KMS-11 (cell line): Measurements from ENCODE around the gene ABCC4.

Experiments used
- H2AFZ ChIP-seq: fragments of 200-600 bp; sonication (generic); 2 replicates; pipeline ENCODE4 v1.6.1; 2016; ENCODE audit warnings: antibody characterized with exemption, mixed run types, low read depth
- H3K27ac ChIP-seq: fragments of 200-600 bp; sonication (generic); 2 replicates; pipeline ENCODE4 v1.6.1; 2016; ENCODE audit warnings: mild to moderate bottlenecking, mixed run types
- H3K27me3 ChIP-seq: fragments of 200-600 bp; sonication (generic); 2 replicates; pipeline ENCODE4 v1.6.1; 2017; ENCODE audit warnings: mild to moderate bottlenecking, low read depth, mixed run types, moderate library complexity; ENCODE audit not compliant: insufficient read depth
- H3K36me3 ChIP-seq: fragments of 200-600 bp; sonication (generic); 2 replicates; pipeline ENCODE4 v1.6.1; 2017; ENCODE audit warnings: mild to moderate bottlenecking, mixed run types; ENCODE audit not compliant: insufficient read depth
- H3K4me1 ChIP-seq: fragments of 200-600 bp; sonication (generic); 2 replicates; pipeline ENCODE4 v1.6.1; 2016; ENCODE audit warnings: mild to moderate bottlenecking, low read depth, mixed run types; ENCODE audit not compliant: poor library complexity, severe bottlenecking
- H3K4me2 ChIP-seq: fragments of 200-600 bp; sonication (generic); 2 replicates; pipeline ENCODE4 v1.7.0; 2016; ENCODE audit warnings: mild to moderate bottlenecking, mixed run types
- H3K4me3 ChIP-seq: fragments of 200-600 bp; sonication (generic); IDR thresholded peaks from 2 replicates; pipeline ENCODE4 v1.6.1; 2017; ENCODE audit warnings: low read depth, low read length, mixed read lengths; ENCODE audit not compliant: insufficient read depth
- H3K79me2 ChIP-seq: fragments of 200-600 bp; sonication (generic); 2 replicates; pipeline ENCODE4 v1.6.1; 2016; ENCODE audit warnings: low read depth, mixed run types; ENCODE audit not compliant: insufficient read depth
- H3K9ac ChIP-seq: fragments of 200-600 bp; sonication (generic); 2 replicates; pipeline ENCODE4 v1.6.1; 2016; ENCODE audit warnings: mild to moderate bottlenecking, mixed run types
- H4K20me1 ChIP-seq: fragments of 200-600 bp; sonication (generic); 2 replicates; pipeline ENCODE4 v1.6.1; 2016; ENCODE audit warnings: mild to moderate bottlenecking, mixed run types; ENCODE audit not compliant: insufficient read depth
- CTCF ChIP-seq: fragments of 200-600 bp; sonication (generic); conservative IDR thresholded peaks from 2 replicates; pipeline ENCODE4 v1.6.1; 2017; ENCODE audit warnings: low read depth, mild to moderate bottlenecking, antibody characterized with exemption, low read length, moderate library complexity, mixed read lengths

Gene ABCC4

GRCh38 chr13:95087746-95088305 is 213.4 kb downstream of the ABCC4 start:
- Histone ChIP-seq H3K4me2 (no peak overlapping the region), H3K27ac (no peak overlapping the region), H4K20me1 (no peaks in the 10 kb centered on the region), H3K27me3 (no peaks in the 10 kb centered on the region), H3K4me1 (no peaks in the 10 kb centered on the region), H2AFZ (no peak overlapping the region), H3K9ac (no peak overlapping the region), H3K36me3 (no peaks in the 10 kb centered on the region), H3K79me2 (no peaks in the 10 kb centered on the region), H3K4me3 (no peak overlapping the region)
- no peak for TF ChIP-seq CTCF

- no peak for TF ChIP-seq CTCF
- no peaks in the 10 kb centered on the region for H3K36me3 ChIP-seq
- H3K4me3 ChIP-seq = no peak overlapping the region
- H3K27me3 ChIP-seq = no peaks in the 10 kb centered on the region
- H3K9ac ChIP-seq = no peak overlapping the region
- H3K4me1 ChIP-seq = no peaks in the 10 kb centered on the region
- H3K27ac ChIP-seq = no peak overlapping the region
- no peaks in the 10 kb centered on the region for H4K20me1 ChIP-seq
- H2AFZ ChIP-seq = no peak overlapping the region
- no peak overlapping the region for H3K4me2 ChIP-seq
- no peaks in the 10 kb centered on the region for H3K79me2 ChIP-seq
Measured at GRCh38 chr13:95086761-95087160, 214.5 kb downstream of the ABCC4 start.

GRCh38 chr13:95083758-95084157 is 217.5 kb downstream of the ABCC4 start:
- Histone ChIP-seq H2AFZ (no peak overlapping the region), H3K4me3 (no peak overlapping the region), H3K9ac (no peak overlapping the region), H3K4me2 (no peak overlapping the region), H3K79me2 (no peaks in the 10 kb centered on the region), H3K27me3 (no peaks in the 10 kb centered on the region), H3K36me3 (no peaks in the 10 kb centered on the region), H3K4me1 (no peaks in the 10 kb centered on the region), H4K20me1 (no peaks in the 10 kb centered on the region), H3K27ac (no peak overlapping the region)
- TF ChIP-seq CTCF = no peak

- Histone ChIP-seq H3K36me3 (no peaks in the 10 kb centered on the region), H3K4me1 (no peaks in the 10 kb centered on the region), H3K9ac (no peak overlapping the region), H3K4me2 (no peak overlapping the region), H3K4me3 (no peak overlapping the region), H3K27ac (no peak overlapping the region), H3K79me2 (no peaks in the 10 kb centered on the region), H3K27me3 (no peaks in the 10 kb centered on the region), H2AFZ (no peak overlapping the region), H4K20me1 (no peaks in the 10 kb centered on the region)
- no peak for TF ChIP-seq CTCF
Measured at GRCh38 chr13:95083066-95083465, 218.2 kb downstream of the ABCC4 start.

GRCh38 chr13:95075506-95075905 is 225.7 kb downstream of the ABCC4 start:
- no peak for TF ChIP-seq CTCF
- Histone ChIP-seq H3K27me3 (no peaks in the 10 kb centered on the region), H3K4me2 (no peak overlapping the region)

More at GRCh38 chr13:95075506-95075905, 225.7 kb downstream of the ABCC4 start:
- Histone ChIP-seq H2AFZ (no peak overlapping the region), H3K4me3 (no peak overlapping the region), H3K4me1 (no peaks in the 10 kb centered on the region), H3K36me3 (no peaks in the 10 kb centered on the region), H3K79me2 (no peaks in the 10 kb centered on the region), H4K20me1 (no peaks in the 10 kb centered on the region), H3K27ac (no peak overlapping the region), H3K9ac (no peak overlapping the region)
